Mucosa of descending colon (tissue), 3 donors: ENCODE results near the gene C19orf47. TPM values are rescaled to one million over a fixed set of nuclear protein-coding genes. Genes with fewer than 3 reads are reported as not detected.
A peak's percentile ranks its signal among the peaks of the same experiment; 100 is the strongest.

Source experiments
- ATAC-seq: fragments of 200-7000 bp; cut with Tn5 transposase; one replicate; pipeline ENCODE4 v1.9.1; 2020; ENCODE audit warnings: mild to moderate bottlenecking, moderate library complexity
- DNase-seq, 3 donors: peaks; one replicate each; pipeline ENCODE4 v3.0.0-alpha.2; 2020
- H3K36me3 ChIP-seq: fragments of 200-600 bp; one replicate; pipeline ENCODE4 v1.8.0; 2021; ENCODE audit warnings: low read depth, mild to moderate bottlenecking
- H3K4me1 ChIP-seq: fragments of 200-600 bp; one replicate; pipeline ENCODE4 v1.8.0; 2021; ENCODE audit warnings: low read depth, mild to moderate bottlenecking
- H3K4me3 ChIP-seq: fragments of 200-600 bp; one replicate; pipeline ENCODE4 v1.8.0; 2021; ENCODE audit warnings: mild to moderate bottlenecking
- H3K9me3 ChIP-seq: fragments of 200-600 bp; one replicate; pipeline ENCODE4 v1.8.0; 2021; ENCODE audit warnings: mild to moderate bottlenecking
- intact Hi-C, 2 donors: fragments of 100-400 bp; cut with DNase I in 1 of 2; cut with micrococcal nuclease in 1 of 2; formaldehyde crosslinking; loops; one replicate each; pipeline versions ENCODE4 v1.11.0 to v1.11.1; 2022; cut with DNase I, micrococcal nuclease
- total RNA-seq, 3 donors: library from RNA; stranded (reverse); fragmentation: NEBNext Ultra II Directional in 2 of 3; extraction: Animal tissue kit (Norgen Biotek cat#: 25700) in 2 of 3; gene quantifications; one replicate each; pipeline versions ENCODE4 v1.2.1 to v1.2.4, GENCODE V29; 2021 to 2023
- TF ChIP-seq, protein P1 (sequence below): fragments of 200-600 bp; IDR thresholded peaks from one replicate; pipeline ENCODE4 v1.8.0; 2022; ENCODE audit warnings: antibody characterized with exemption, mild to moderate bottlenecking
- donor health status: DM: no; HTN: no; CAD: no; lungs with moderate emphysema.
- donor health status: DM: no; HTN: no; CAD: no.
- donor health status: DM: no; HTN: yes; CAD: no.

C19orf47 gene
- total RNA-seq, 3 donors from 2014 or later, result 12.1 to 21.2 (median 12.5) TPM

GRCh38 chr19:40278361-40279035 is 69.7 kb downstream of the C19orf47 start:
- H3K4me3 ChIP-seq, result no peak overlapping the region
- no peak for DNase-seq

DNA sequence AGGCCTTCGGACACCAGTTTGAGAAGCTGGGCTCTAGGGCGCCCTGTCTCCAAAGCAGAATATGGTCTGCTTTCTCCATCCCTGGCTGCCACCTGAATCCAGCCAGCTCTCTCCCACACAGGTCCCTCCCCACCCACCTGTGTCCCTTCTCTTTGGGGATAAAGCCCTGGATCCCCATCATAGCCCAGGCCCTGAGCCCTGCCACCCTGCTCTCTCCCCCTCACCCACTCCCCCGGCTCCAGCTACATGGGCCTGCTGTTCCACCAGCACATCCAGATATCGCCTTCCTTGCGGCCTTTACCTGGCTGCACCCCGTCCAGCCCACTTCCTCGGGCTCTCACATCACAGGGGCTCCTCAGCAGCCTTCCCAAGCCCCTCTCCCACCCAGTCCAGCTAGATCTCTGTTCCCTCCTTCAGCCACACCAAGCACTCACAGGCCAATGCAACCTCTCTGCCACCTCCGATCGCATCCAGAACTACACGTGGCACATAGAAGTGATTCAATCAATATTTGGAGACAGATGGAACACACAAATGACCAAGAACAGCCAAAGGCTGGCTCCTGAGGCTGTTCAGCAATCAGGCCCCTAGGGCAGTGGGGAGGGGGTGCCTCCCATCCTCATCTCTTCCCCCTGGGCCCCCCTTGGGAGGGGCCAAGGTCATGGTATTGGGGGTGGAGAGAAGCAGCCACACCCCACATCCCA is 70.7 kb downstream of the C19orf47 start:
- Histone ChIP-seq H3K4me1 (peaks cover 40% of the 10 kb centered on the region), H3K36me3 (no peaks in the 10 kb centered on the region), H3K9me3 (no peaks in the 10 kb centered on the region), H3K4me3 (no peak overlapping the region)
- TF ChIP-seq, protein P1, sequence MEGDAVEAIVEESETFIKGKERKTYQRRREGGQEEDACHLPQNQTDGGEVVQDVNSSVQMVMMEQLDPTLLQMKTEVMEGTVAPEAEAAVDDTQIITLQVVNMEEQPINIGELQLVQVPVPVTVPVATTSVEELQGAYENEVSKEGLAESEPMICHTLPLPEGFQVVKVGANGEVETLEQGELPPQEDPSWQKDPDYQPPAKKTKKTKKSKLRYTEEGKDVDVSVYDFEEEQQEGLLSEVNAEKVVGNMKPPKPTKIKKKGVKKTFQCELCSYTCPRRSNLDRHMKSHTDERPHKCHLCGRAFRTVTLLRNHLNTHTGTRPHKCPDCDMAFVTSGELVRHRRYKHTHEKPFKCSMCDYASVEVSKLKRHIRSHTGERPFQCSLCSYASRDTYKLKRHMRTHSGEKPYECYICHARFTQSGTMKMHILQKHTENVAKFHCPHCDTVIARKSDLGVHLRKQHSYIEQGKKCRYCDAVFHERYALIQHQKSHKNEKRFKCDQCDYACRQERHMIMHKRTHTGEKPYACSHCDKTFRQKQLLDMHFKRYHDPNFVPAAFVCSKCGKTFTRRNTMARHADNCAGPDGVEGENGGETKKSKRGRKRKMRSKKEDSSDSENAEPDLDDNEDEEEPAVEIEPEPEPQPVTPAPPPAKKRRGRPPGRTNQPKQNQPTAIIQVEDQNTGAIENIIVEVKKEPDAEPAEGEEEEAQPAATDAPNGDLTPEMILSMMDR, result no peak
- no peak for DNase-seq
- no peak for ATAC-seq
- intact Hi-C loops, result no loop called here

More at GRCh38 chr19:40278361-40279035, 69.7 kb downstream of the C19orf47 start:
- peaks cover 45% of the 10 kb centered on the region for H3K4me1 ChIP-seq
- no peak for ATAC-seq
- TF ChIP-seq, protein P1, result no peak
- H3K9me3 ChIP-seq, result no peaks in the 10 kb centered on the region
- intact Hi-C loops, result no loop called here
- H3K36me3 ChIP-seq, result no peaks in the 10 kb centered on the region

DNA sequence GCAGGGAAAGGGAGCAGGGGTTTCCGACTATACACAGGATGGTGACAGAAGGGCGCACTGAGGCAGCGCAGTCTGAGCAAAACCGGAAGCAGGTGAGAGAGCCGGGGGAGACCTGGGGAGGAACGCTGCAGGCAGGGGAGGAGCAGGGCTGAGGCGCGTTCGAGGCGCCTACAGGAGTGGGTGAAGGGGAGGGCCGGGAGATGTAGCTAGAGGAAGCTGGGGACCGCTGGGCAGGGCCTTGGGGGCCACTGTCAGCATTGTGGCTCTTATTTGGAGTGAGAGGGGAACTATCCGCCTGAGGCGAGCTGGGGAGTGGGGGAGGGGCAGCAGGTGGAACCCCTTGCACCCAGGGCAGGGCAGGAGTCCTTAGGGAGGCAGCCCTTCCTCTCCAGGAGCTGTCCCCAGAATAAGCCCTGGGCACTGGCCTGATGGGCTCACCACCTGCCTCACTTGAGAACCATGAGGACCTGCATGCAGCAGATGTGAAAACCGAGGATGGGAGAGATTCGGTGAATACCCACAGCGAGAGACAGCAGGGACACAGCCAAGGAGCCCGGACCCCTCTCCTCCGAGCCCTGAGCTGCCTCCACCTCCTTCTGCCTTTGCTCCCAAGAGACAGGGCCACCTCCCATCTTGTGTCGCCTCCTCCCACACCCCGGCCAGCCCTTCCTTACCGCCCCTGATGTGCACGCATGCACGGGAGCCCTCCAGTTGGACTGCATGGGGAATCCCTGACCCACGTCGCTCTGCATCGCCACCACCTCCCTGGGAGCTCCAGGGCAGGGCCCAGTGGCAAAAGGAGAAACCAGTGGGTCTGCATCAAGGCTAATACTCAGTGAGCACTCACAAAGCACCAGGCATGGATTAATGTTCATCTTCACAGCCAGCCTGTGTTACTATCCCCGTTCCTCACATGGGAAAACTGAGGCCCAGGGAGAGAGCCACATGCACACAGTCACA is 73.3 kb downstream of the C19orf47 start:
- TF ChIP-seq, protein P1, result no peak
- intact Hi-C loops, result no loop called here
- DNase-seq (no peak), ATAC-seq (peak; percentile 25)
- Histone ChIP-seq H3K9me3 (no peaks in the 10 kb centered on the region), H3K4me1 (peaks cover 21% of the 10 kb centered on the region), H3K4me3 (no peak overlapping the region), H3K36me3 (no peaks in the 10 kb centered on the region)

DNA sequence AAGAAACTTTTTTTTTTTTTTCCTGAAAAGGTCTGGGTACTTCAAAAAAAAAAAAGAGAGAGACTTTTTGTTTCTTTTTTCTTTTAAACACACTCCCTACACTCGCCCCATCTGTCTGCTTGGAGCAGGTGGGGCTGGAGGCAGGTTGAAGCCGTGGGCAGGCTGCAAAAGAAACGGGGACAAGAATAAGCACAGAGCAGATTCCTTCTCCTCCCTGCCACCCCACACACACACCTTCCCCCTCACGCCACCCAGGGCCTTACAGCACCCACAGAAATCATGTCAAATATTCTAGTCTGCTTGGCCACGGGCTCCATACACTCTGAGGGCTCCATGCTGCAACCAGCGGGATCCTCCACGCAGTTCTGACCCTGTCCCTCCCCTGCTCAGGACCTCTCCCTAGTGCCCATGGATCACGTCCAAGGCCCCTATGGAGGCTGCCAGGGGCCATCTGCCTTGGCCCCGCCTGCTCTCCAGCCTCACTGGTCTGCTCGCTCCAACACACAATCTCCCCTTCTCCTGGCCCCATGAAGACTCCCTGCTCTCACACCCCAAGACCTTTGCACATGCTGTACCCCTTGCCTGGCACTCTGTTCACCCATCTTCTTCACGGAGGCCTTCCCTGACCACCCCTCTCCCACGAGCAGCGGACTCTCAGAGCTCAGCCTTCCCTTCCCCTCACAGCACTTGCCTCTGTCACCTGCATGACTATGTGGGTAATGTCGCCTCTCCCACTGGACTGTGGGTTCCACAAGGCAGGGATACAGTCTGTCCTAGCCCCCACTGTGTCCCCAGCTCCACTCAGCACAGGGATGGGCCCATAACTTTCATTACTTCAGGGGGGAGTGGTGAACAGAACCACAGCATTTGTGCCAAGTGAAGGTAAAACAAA is 74.5 kb downstream of the C19orf47 start:
- Histone ChIP-seq H3K9me3 (no peaks in the 10 kb centered on the region), H3K36me3 (no peaks in the 10 kb centered on the region), H3K4me3 (no peak overlapping the region), H3K4me1 (peaks cover 11% of the 10 kb centered on the region)
- intact Hi-C loops, result no loop called here
- no peak for DNase-seq
- TF ChIP-seq, protein P1, result no peak
- no peak for ATAC-seq

DNA sequence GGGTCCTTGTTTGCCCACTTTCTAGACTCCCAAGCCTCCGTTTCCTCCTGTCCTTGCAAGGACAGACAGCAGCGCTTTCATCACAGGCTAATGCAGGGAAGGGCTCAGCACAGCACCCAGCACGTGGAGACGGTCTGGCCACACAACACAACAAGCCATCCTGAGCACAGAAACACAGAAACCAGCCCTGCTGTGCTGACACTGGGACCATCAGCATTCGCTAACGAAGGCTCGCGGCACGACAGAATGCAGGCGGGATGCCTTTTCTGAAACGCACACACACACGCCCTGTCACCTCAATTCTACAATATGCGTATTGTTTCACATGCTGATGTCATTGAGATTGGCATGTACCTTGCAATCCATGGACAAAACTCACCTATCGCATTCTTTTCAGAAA is 75.9 kb downstream of the C19orf47 start:
- ATAC-seq (no peak), DNase-seq (no peak)
- TF ChIP-seq, protein P1, result no peak
- H3K4me3 ChIP-seq, result no peak overlapping the region
- no peaks in the 10 kb centered on the region for H3K9me3 ChIP-seq
- H3K4me1 ChIP-seq, result peaks cover 4% of the 10 kb centered on the region
- intact Hi-C loops, result no loop called here
- no peaks in the 10 kb centered on the region for H3K36me3 ChIP-seq
